ENCODE data around the gene SYT8.

DNA sequence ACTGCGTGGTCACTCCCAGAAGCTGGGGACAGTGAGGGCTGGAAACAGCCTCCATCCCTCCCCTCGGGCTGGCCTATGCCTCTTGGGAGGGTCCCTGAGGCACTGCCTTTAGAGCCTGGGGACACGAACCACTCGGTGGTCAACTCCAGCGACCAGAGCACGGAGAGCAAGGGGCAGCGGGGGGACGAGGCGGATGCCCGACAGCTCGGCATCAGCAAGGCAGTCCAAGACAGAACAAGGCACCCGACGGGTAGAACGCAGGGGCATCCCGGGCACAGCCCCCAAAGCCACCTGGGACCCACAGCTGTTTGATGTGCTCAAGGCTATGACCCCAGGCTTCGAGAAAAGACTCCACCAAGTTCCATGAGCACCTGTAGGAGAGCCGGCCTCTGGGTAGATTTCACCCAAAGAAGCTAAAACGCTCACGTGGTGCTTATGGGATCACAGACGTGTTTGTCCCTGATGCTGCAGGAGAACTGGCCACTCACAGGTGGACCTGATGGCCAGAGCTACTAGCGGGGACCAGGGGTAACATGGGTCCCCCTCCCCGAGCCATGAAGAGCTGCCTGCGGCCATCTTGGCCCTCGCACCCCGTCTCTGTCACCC is 17.6 kb downstream of the SYT8 start:
- TF ChIP-seq ZSCAN4 (tag by site-specific recombination; IDR thresholded peaks at IDR 0.05) (no peak), CTCF (tag by site-specific recombination; IDR thresholded peaks at IDR 0.05) (no peak), ZNF155 (tag by site-specific recombination; IDR thresholded peaks at IDR 0.05) (no peak), ZNF121 (tag by site-specific recombination; IDR thresholded peaks at IDR 0.05) (no peak), ZFP37 (tag by site-specific recombination; IDR thresholded peaks at IDR 0.05) (no peak), ZNF114 (tag by site-specific recombination; IDR thresholded peaks at IDR 0.05) (no peak), ZNF24 (tag by site-specific recombination; IDR thresholded peaks at IDR 0.05) (no peak), ZNF19 (tag by site-specific recombination; IDR thresholded peaks at IDR 0.05; ENCODE audit: low read depth) (no peak), ZBTB7A (tag by site-specific recombination; IDR thresholded peaks at IDR 0.05; ENCODE audit: low read depth) (no peak), ZNF830 (tag by site-specific recombination; IDR thresholded peaks at IDR 0.05; ENCODE audit: low read depth) (no peak)
- TF ChIP-seq, protein P1, sequence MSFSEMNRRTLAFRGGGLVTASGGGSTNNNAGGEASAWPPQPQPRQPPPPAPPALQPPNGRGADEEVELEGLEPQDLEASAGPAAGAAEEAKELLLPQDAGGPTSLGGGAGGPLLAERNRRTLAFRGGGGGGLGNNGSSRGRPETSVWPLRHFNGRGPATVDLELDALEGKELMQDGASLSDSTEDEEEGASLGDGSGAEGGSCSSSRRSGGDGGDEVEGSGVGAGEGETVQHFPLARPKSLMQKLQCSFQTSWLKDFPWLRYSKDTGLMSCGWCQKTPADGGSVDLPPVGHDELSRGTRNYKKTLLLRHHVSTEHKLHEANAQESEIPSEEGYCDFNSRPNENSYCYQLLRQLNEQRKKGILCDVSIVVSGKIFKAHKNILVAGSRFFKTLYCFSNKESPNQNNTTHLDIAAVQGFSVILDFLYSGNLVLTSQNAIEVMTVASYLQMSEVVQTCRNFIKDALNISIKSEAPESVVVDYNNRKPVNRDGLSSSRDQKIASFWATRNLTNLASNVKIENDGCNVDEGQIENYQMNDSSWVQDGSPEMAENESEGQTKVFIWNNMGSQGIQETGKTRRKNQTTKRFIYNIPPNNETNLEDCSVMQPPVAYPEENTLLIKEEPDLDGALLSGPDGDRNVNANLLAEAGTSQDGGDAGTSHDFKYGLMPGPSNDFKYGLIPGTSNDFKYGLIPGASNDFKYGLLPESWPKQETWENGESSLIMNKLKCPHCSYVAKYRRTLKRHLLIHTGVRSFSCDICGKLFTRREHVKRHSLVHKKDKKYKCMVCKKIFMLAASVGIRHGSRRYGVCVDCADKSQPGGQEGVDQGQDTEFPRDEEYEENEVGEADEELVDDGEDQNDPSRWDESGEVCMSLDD (tag by site-specific recombination; IDR thresholded peaks at IDR 0.05): no peak
- TF ChIP-seq, protein P2, sequence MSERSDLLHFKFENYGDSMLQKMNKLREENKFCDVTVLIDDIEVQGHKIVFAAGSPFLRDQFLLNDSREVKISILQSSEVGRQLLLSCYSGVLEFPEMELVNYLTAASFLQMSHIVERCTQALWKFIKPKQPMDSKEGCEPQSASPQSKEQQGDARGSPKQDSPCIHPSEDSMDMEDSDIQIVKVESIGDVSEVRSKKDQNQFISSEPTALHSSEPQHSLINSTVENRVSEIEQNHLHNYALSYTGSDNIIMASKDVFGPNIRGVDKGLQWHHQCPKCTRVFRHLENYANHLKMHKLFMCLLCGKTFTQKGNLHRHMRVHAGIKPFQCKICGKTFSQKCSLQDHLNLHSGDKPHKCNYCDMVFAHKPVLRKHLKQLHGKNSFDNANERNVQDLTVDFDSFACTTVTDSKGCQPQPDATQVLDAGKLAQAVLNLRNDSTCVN (tag by site-specific recombination; optimal IDR thresholded peaks at IDR 0.05): no peak
- TF ChIP-seq, protein P3, sequence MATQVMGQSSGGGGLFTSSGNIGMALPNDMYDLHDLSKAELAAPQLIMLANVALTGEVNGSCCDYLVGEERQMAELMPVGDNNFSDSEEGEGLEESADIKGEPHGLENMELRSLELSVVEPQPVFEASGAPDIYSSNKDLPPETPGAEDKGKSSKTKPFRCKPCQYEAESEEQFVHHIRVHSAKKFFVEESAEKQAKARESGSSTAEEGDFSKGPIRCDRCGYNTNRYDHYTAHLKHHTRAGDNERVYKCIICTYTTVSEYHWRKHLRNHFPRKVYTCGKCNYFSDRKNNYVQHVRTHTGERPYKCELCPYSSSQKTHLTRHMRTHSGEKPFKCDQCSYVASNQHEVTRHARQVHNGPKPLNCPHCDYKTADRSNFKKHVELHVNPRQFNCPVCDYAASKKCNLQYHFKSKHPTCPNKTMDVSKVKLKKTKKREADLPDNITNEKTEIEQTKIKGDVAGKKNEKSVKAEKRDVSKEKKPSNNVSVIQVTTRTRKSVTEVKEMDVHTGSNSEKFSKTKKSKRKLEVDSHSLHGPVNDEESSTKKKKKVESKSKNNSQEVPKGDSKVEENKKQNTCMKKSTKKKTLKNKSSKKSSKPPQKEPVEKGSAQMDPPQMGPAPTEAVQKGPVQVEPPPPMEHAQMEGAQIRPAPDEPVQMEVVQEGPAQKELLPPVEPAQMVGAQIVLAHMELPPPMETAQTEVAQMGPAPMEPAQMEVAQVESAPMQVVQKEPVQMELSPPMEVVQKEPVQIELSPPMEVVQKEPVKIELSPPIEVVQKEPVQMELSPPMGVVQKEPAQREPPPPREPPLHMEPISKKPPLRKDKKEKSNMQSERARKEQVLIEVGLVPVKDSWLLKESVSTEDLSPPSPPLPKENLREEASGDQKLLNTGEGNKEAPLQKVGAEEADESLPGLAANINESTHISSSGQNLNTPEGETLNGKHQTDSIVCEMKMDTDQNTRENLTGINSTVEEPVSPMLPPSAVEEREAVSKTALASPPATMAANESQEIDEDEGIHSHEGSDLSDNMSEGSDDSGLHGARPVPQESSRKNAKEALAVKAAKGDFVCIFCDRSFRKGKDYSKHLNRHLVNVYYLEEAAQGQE (tag by site-specific recombination; IDR thresholded peaks at IDR 0.05): no peak

Data from HEK293 (cell line).